GM18870 (cell line): ENCODE data around the gene ANKRD2.
"Not testable (repeated sequence)": the region's sequence is repeated elsewhere in the genome, so short reads cannot be mapped to it uniquely, and the experiment has no call there.

Source experiments
- ATAC-seq: cut with Tn5 transposase; IDR thresholded peaks from one replicate; pipeline ENCODE4 v1.9.1; 2021; ENCODE audit warnings: moderate library complexity; ENCODE audit not compliant: unreplicated experiment

ANKRD2 gene

DNA sequence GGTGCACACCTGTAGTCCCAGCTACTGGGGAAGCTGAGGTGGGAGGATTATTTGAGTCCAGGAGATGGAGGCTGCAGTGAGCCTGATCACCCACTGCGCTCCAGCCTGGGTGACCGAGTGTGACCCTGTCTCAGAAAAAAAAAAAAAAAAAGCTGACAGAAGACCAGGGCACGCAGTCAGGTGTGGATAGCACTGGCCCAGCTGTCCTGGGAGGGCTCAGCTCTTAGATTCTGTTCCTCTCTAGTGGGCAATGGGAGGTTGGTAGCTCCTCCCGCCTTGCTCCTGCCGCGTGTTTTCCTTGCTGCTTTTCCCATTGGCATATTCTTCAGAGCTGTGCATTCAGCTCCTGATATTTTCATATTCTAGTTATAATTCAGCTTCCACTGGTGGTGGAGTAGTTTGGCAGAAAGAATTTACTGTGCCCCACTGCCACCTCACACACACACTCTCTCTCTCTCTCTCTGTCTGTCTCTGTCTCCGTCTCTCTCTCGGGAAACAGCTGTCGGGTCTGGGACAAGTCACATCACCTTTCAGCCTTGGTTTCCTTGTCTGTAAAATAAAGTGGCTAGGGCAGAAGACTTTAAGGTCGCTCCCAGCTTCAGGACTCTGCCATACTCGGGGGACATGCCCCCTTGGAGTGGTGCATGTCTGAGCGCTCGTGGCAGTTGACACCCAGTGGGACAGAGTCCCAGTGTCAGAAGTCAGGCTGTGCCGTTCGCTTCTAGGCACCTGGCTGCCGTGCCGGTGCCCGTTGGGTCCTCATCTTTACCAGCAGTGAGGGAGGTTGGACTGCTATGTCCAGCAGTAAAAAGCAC is 25.9 kb upstream of the ANKRD2 start:
- ATAC-seq = no peak

DNA sequence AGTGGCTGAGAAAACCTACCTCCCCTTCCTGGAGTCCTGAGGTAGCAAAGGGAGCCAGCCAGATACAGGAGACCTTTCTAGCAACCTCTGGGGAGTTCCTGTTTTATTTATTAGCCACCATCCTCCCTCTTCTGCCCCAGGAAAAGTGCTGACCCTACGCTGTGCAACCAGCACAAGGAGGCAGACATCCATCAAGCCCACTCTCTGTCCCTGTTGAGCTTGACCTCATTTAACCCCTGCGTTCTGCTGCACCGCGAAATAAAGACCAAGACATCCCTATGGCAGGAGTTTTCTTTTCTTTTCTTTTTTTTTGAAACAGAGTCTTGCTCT is 25.3 kb upstream of the ANKRD2 start:
- ATAC-seq = no peak

DNA sequence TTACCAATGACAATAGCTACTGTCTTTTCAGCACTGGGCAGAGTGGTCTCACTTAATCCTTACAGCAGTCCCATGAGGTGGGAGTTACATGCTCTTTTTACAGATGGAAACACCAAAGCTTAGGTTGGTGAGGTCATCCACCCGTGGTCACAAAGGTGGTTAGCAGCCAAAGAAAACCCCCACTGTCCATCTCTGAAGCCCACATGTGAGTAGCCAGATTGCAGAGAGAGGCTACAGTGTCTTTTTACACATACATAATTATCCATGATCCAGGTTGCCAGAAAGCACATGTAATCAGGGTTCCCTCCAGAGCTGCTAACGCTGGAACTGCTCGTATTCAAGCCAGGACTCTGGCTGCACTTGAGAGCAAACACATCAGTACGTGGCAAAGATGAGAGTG is 24.6 kb upstream of the ANKRD2 start:
- ATAC-seq = no peak

DNA sequence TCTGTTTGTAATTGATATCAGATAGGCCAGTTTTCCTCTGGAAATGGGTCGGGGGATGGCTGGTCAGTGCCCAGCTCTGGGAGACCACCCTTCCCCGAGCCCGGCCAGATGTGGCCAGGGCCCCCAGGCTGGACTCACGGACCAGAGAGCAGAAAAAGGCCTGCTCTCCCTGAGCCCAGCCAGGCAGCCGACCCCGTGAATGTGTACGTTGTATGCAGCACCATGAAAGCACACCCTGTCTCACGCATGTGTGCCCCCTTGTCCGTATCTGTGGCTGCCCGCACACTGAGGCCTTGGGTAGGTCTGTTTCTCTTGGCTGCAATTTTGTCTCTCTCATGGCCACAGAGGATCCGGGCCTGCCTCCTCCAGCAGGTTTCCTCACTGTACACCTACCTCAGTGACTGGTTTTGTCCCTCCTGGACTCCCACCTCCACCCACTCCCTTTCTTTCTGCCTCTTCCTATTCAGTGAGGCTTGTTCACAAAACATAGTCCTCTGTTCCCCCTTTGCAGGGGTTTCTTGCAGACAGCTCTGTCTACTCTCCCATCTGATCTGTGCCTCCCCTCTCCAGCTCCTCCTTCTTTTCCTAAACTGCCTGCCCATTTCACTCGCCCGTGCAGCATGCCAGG is 23.6 kb upstream of the ANKRD2 start:
- no peak for ATAC-seq

DNA sequence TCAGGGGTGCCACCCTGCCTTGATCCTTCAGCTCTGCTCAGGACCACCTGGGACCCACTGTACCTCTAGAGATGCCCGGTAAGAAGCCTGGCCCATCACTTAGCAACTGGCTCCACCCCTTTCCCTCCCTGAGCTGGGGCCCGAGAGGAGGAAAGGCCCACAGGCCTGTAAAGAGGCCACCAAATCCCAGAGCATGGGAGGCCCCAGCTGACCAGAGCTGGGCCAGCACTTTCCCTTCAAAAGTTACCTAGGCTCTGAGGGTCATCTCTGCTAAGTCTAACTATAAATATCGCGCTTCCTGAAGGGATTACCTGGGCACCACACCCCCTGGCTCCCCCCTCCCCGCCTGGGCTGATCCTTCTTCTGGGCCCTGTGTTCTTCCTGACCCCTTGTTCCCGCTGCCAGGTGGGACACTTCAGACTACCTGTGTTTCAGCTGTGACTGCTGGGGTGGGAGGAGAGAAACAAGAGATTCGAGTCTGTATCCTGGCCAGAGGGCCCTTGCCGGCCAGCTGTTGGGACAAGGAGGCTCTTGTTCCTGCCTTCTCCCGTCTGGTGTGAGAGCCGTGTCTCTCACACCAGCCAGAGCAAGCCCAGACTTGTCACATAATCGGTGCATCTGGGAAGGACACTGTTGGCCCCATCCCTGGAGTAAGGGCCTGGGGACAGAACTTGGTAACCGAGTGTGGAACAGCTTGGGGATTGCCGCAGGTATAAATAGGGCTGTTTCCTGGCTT is 22.8 kb upstream of the ANKRD2 start:
- no peak for ATAC-seq

DNA sequence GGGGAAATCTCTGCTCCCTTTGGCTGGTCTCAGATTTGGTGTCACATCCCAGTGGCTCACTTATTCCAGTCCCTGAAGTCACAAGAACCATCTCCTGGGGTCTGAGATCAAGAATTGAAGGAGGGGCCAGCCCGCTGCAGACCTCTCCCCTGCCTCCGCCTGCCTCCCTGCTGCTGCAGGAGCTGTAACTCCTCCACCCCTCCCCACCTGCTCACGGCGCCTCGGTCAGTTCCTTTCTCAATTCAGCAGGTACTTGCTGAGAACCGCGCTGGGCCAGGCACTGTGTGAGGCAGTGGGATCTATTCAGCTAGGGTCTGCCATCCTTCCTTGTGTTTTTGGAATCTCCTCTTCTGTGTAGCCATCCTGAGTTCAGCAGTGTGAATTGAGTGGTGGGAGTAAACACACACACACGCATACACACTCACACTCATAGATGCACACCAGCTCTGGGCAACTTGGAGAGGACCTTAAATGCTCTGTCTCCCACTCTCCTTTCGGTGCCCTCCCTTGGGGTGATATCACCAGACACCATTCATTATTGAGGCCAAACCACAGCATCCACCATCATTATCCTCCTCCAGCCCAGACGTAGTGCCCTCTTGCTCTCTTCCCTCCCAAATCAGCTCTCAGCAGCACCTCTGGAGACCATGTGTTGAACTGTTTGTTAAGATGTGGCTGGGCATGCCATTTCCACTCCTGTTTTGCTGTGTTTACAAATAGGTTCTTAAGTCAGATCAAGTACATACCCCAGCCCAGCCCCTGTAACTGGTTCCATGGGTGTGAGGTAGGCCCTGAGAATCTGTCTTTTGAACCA is 22.0 kb upstream of the ANKRD2 start:
- no peak for ATAC-seq

DNA sequence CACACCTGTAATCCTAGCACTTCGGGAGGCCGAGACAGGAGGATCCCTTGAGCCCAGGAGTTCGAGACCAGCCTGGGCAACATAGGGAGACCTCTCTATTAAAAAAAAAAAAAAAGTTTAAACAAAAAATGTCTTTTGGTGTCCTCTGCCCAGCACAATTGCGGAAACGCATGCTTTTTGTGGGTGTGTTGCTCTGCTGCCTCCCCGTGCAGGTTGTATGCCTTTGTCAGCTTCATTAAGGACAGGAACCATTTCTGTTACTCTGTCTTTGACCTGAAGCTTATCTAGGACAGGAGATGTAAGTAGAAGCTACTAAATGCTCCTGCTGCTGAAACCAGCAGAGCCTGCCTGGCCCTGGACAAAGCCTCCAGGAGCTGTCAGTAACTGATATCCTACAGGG is 21.3 kb upstream of the ANKRD2 start:
- no peak for ATAC-seq

DNA sequence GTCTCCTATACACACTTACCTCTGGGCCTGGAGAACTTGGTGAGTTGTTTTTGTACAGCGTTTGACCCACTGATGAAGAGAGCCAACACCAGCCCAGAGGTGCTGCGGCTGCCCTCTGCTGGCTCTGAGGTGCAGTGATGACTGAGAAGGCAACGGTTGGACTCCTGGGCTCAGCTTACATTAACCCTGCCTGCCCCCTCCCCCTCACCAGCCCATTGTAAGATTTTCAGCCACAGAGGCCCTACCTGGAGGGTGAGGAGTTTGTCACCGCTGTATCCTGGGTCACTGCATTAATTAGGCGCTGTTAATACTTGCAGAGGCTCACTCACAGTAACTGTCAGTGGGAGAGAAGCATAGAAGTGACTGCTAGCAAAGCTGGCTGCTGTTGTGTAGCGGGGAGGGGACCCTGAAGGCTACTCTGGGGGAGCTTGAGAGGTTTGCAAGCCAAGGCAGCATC is 19.0 kb upstream of the ANKRD2 start:
- ATAC-seq = no peak

DNA sequence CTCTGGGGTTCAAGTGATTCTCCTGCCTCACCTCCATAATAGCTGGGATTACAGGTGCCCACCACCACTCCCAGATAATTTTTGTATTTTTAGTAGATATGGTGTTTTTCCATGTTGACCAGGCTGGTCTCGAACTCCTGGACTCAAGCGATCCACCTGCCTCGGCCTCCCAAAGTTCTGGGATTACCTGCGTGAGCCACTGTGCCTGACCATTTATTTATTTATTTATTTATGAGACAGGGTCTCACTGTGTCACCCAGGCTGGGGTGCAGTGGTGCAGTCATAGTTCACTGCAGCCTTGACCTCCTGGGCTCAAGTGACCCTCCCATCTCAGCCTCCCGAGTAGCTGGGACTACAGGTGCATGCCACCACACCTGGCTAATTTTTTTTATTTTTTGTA is 18.2 kb upstream of the ANKRD2 start:
- ATAC-seq = not testable (repeated sequence)

DNA sequence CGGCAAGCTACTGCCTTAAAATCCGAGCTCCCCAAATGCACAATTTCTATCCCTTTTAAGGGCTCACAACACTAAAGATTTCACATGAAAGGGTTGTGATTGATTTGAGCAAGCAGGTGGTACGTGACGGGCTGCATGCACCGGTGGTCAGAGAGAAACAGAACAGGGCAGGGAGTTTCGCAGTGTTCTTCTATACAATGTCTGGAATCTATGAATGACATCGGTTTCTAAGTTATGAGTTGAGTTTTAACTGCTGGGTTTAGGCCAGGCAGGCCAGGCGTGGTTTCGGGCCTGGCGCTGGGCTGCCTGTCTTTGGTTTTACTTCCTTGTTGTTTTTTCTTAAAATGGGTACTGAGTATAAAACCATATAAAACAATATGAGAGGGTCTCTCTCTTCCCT is 17.0 kb upstream of the ANKRD2 start:
- not testable (repeated sequence) for ATAC-seq

DNA sequence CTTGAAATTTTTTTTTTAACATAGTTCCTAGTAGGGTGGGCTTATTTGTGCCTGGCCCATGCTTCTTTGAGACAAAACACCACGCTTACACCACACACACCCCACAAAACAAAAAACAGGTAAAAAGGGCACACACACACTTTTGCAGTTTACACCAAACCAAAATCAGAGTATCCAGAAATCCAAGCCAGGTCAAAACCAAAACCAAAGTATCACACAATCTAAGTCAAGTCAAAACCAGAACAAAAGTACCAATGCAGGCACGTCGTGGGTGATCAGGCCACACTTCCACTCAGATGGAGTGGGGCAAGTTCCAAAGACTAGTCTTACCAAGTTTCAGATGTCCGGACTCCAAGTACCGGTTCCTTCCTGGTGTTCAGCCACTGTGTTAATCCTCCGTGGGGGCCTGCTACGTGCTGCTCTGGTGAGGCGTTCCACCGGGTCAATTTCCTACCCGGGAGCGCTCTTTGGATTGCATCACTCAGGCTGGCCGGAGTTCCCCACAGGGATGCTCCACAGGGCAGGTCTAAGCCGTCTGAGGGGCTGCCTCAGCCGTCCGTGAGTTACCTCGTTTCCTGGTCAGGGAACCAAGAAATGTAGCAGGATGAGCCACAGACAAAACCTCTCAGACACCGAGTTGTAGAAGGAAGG is 11.7 kb upstream of the ANKRD2 start:
- ATAC-seq = not testable (repeated sequence)

DNA sequence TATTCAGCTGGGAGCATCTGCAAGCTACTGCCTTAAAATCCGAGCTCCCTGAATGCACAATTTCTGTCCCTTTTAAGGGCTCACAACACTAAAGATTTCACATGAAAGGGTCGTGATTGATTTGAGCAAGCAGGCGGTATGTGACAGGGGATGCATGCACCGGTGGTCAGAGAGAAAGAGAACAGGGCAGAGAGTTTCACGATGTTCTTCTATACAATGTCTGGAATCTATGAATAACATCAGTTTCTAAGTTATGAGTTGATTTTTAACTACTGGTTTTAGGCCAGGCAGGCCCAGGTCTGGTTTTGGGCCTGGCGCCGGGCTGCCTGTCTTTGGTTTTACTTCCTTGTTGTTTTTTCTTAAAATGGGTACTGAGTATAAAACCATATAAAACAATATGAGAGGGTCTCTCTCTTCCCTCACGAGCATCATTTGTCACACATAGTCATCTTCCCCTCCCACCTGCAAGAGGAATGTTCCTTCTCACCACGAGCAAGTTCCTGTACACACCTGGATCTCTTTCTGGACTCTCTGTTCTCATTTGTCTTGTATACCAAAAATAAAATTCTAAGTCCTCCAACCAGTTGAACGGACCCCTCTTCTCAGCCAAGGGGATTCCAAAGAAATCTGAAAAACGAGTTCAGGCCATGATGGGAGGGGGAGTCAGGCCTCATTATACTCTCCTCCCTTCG is 11.0 kb upstream of the ANKRD2 start:
- ATAC-seq = not testable (repeated sequence)

DNA sequence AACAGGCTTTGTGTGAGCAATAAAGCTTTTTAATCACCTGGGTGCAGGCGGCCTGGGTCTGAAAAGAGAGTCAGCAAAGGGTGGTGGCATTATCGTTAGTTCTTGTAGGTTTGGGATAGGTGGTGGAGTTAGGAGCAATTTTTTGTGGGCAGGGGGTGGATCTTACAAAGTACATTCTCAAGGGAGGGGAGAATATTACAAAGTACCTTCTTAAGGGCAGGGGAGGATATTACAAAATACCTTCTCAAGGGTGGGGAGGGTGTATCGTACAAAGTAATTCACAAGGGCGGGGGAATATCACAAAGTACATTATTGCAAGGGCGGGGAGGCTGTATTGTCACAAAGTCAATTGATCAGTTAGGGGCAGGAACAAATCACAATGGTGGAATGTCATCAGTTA is 10.2 kb upstream of the ANKRD2 start:
- ATAC-seq = not testable (repeated sequence)

DNA sequence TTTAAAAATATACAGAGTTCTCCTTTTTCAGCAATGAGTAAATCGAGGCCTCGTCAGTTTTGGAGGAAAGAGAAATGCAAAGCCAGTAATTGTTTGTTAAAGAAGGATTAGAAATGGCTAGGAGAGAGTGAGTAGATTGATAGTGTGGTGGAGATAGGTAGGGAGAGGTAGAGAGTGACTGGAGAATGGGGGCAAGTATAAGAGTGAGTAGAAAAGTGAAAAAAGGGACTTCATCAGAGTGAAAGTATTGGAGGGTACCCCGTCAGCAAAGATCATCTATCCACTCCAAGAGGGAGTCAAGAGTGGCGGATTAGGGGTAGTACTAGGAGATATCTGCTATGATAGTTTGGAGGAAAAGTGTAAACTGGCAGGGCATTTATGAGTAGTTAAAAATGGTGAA is 9.2 kb upstream of the ANKRD2 start:
- no peak for ATAC-seq

DNA sequence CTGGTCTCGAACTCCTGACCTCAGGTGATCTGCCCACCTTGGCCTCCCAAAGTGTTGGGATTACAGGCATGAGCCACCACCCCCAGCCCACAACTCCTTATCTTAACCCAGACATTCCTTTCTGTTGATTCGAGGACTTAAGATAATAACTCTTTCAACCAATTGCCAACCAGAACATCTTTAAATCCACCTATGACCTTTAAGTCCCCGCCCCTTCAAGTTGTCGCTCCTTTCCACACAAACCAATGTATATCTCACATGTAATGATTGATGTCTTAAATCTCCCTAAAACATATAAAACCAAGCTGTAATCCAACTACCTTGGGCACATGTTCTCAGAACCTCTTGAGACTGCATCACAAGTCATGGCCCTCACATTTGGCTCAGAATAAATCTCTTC is 7.8 kb upstream of the ANKRD2 start:
- no peak for ATAC-seq

DNA sequence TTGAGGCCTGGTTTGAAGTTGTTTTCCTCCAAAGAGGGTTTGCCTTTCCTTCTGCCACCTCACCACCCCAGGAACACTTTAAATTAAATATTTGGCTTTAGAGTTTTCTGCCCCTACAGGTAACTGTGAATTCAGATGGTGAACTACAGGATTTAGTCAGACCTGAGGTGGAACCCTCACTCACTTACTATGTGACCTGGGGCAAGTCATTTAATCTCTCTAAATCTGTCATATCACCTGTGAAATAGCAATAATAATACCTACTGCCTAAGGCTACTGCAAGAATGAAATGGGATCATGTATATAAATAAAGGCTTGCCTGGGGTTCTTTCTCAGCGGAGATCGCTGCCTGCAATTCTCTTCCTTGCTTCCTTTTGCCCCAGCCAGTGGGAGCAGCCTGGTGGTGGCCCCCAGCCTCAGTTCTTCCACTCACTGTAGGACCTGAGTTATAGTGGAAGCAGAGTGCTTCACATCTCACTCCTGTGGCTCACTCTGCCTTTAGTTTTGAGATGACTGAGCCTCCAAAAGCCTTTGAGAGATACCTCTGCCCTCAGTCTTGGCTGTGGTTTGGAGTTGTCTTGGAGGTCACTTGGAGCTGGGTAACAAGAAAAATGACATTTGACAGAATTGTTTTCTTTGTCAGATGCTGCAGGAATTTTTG is 6.1 kb upstream of the ANKRD2 start:
- no peak for ATAC-seq

DNA sequence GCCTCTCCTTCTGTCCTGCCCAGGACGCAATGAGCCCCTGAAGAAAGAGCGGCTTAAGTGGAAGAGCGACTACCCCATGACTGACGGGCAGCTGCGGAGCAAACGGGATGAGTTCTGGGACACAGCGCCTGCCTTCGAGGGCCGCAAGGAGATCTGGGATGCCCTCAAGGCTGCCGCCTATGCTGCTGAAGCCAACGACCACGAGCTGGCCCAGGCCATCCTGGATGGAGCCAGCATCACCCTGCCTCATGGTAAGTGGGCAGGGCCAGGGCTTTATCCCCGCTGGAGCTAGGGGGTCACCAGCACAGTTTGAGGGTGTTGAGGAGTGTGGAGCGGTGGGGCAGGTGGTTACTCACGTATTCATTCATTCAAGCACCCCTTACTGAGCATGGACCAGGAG is 4.7 kb upstream of the ANKRD2 start:
- no peak for ATAC-seq

DNA sequence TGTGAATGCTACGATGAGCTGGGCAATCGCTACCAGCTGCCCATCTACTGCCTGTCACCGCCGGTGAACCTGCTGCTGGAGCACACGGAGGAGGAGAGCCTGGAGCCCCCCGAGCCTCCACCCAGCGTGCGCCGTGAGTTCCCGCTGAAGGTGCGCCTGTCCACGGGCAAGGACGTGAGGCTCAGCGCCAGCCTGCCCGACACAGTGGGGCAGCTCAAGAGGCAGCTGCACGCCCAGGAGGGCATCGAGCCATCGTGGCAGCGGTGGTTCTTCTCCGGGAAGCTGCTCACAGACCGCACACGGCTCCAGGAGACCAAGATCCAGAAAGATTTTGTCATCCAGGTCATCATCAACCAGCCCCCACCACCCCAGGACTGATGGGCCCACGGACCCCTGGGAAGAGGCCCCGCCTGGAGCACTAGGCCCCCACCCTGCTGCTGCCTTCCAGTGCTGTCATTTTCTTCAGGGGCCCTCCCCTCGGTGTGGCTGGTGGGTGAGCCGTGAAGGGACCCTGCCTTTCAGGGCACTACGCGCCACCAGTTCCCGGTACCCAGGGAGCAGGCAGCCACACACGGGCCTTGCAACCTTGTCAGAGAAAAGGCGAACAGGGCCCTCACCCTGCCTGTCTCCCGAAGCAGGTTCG is 2.3 kb upstream of the ANKRD2 start:
- ATAC-seq = no peak
